NB4 (cell line): ENCODE measurements around the gene S100P.

Experiments used
- POLR2A ChIP-seq: IDR thresholded peaks from 2 replicates; pipeline ENCODE4 v1.6.1; 2011; ENCODE audit warnings: mild to moderate bottlenecking; ENCODE audit not compliant: insufficient read length; ENCODE audit errors: extremely low read depth
- TF ChIP-seq, protein P1 (sequence below): IDR thresholded peaks from one replicate; pipeline ENCODE4 v1.5.1; 2012; ENCODE audit warnings: low read depth, low read length
- TF ChIP-seq, protein P2 (sequence below): IDR thresholded peaks from 2 replicates; pipeline ENCODE4 v1.6.1; 2011; ENCODE audit warnings: low read depth, low read length

DNA sequence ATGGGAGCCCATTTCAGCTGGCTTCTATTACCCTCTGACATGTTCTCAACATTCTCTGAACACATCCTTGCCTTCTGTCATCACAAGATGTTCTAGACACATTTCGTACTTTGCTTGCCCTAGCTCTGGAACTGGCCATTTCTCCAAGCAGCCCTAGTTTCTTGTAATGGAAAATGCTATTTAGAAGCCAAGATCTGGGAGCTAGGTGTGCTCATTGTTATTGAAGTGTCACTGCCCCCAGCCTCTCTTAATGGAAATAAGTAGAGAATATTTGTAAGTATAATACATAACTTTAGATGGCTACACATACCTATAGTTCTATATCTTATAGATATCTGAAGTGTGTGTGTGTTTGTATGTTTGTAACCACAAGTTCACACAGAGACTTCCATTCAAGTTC, 9.1 kb downstream of the S100P start:
- TF ChIP-seq, protein P1, sequence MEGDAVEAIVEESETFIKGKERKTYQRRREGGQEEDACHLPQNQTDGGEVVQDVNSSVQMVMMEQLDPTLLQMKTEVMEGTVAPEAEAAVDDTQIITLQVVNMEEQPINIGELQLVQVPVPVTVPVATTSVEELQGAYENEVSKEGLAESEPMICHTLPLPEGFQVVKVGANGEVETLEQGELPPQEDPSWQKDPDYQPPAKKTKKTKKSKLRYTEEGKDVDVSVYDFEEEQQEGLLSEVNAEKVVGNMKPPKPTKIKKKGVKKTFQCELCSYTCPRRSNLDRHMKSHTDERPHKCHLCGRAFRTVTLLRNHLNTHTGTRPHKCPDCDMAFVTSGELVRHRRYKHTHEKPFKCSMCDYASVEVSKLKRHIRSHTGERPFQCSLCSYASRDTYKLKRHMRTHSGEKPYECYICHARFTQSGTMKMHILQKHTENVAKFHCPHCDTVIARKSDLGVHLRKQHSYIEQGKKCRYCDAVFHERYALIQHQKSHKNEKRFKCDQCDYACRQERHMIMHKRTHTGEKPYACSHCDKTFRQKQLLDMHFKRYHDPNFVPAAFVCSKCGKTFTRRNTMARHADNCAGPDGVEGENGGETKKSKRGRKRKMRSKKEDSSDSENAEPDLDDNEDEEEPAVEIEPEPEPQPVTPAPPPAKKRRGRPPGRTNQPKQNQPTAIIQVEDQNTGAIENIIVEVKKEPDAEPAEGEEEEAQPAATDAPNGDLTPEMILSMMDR: no peak
- no peak for TF ChIP-seq POLR2A
- TF ChIP-seq, protein P2, sequence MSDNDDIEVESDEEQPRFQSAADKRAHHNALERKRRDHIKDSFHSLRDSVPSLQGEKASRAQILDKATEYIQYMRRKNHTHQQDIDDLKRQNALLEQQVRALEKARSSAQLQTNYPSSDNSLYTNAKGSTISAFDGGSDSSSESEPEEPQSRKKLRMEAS: no peak
